Gastroesophageal sphincter (tissue), 4 donors: Measurements from ENCODE around the gene HOXA7. TPM values are rescaled to one million over a fixed set of nuclear protein-coding genes. Genes with fewer than 3 reads are reported as not detected.

Source experiments
- ATAC-seq: fragments of 150-250 bp; one replicate; pipeline ENCODE4 v1.9.1; 2016; ENCODE audit warnings: mild to moderate bottlenecking, moderate library complexity
- H3K27ac ChIP-seq, 4 donors: fragments of 200-600 bp; sonication (generic) in 3 of 4; 1 replicate in 3 of 4; 2 replicates in 1 of 4; pipeline ENCODE4 v1.5.1; 2016 to 2019
- H3K27me3 ChIP-seq: fragments of 200-600 bp; sonication (generic); one replicate; pipeline ENCODE4 v1.5.1; 2019
- H3K36me3 ChIP-seq, 2 donors: fragments of 200-600 bp; sonication (generic); one replicate each; pipeline ENCODE4 v1.5.1; 2019; ENCODE audit warnings: control low read depth in 1 of 2
- H3K4me1 ChIP-seq, 3 donors: fragments of 200-600 bp; sonication (generic); 1 replicate in 2 of 3; 2 replicates in 1 of 3; pipeline ENCODE4 v1.5.1; 2016 to 2019; ENCODE audit warnings: control low read depth in 2 of 3
- H3K4me3 ChIP-seq, 2 donors: fragments of 200-600 bp; sonication (generic); one replicate each; pipeline ENCODE4 v1.5.1; 2019; ENCODE audit warnings: mild to moderate bottlenecking in 1 of 2, moderate library complexity in 1 of 2
- H3K9me3 ChIP-seq, 3 donors: fragments of 200-600 bp; sonication (generic); one replicate each; pipeline ENCODE4 v1.5.1; 2017 to 2019; ENCODE audit warnings: control low read depth in 2 of 3
- EP300 ChIP-seq: sonication (generic); formaldehyde crosslinking; IDR thresholded peaks from one replicate; pipeline ENCODE4 v1.6.1; 2017; ENCODE audit warnings: antibody characterized with exemption, mild to moderate bottlenecking
- POLR2A ChIP-seq, 2 donors: fragments of 450-650 bp; IDR thresholded peaks; one replicate each; pipeline ENCODE4 v1.6.1; 2017; ENCODE audit warnings: antibody characterized with exemption in 2 of 2, mild to moderate bottlenecking in 2 of 2, moderate library complexity in 1 of 2
- POLR2AphosphoS5 ChIP-seq: sonication (generic); formaldehyde crosslinking; IDR thresholded peaks from one replicate; pipeline ENCODE4 v1.6.1; 2017; ENCODE audit warnings: antibody characterized with exemption
- WGBS, 2 donors: methylation state at CpG; one replicate each; pipeline ENCODE4 v1.1.5; 2018; ENCODE audit warnings: low coverage in 1 of 2; 5-methylcytosine and 5-hydroxymethylcytosine counted together
- total RNA-seq, 4 donors: library from RNA; depleted of rRNA; stranded (reverse); fragments of >200 nt; gene quantifications; one replicate each; pipeline ENCODE4 v1.1.0, GENCODE V29; 2016
- TF ChIP-seq, protein P1 (sequence below), 4 experiments: fragments of 200-600 bp in 2 of 4; fragments of 450-650 bp in 2 of 4; sonication (generic) in 1 of 4; IDR thresholded peaks; one replicate each; pipeline ENCODE4 v1.5.1; 2017 to 2019; ENCODE audit warnings: antibody characterized with exemption in 4 of 4, mild to moderate bottlenecking in 2 of 4, moderate library complexity in 2 of 4

Gene HOXA7
- total RNA-seq, 4 donors from 2014 or later, result 0.85 to 5.1 (median 1.4) TPM

DNA sequence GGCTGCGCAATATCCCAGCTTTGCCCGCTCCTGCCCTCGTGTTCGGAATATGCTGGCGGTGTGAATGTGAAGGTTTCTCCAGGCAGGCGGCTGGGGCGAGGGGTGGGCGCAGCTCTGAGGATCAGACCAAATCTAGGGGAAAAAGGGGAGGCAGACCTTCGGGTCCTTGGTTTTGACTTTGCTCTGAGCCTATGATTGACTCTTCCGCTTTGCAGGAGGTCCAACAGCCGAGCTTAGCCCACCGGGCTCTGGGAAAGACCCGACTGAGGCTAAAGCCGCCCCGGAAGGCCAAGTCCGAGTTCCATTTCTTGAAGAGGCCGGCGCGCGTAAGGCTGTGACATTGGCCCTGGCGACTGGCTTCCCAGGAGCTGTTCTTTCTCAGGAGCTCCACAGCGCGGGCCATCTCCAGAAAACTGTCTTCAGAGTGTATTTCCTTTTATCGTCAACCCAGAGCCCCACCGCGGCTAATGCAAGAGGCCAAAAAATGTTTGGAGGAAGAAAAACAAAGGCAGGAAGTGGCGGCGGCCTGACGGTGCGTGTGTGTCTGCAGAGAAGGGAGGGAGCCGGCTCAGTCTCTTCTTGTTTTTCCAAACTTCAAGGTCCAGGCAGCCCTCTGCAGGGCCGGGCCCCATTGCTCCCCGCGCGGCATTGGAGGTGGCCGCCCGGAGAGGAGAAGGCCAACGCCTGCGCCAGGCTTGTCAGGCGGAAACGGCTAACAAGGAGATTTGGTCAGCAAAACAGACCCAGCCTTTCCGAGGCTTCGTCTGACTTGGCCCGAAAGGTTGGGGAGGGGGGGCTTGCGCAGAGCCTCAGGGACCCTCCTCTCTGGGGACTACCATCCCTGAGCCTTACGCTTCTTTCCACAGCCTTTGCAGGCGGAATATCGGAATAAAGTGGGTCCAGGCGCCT is 32.2 kb upstream of the HOXA7 start:
- Histone ChIP-seq H3K4me3 (peak overlapping the region in 1 of 2 donors; percentile 22), H3K27ac (no peak overlapping the region), H3K27me3 (peaks cover 100% of the 10 kb centered on the region), H3K4me1 (peaks cover 0 to 64% (median 31%) of the 10 kb centered on the region in 3 donors), H3K36me3 (no peaks in the 10 kb centered on the region), H3K9me3 (no peaks in the 10 kb centered on the region)
- no peak for ATAC-seq
- TF ChIP-seq POLR2AphosphoS5 (no peak), POLR2A (IDR thresholded peaks at IDR 0.05) (no peak), EP300 (no peak)
- TF ChIP-seq, protein P1, sequence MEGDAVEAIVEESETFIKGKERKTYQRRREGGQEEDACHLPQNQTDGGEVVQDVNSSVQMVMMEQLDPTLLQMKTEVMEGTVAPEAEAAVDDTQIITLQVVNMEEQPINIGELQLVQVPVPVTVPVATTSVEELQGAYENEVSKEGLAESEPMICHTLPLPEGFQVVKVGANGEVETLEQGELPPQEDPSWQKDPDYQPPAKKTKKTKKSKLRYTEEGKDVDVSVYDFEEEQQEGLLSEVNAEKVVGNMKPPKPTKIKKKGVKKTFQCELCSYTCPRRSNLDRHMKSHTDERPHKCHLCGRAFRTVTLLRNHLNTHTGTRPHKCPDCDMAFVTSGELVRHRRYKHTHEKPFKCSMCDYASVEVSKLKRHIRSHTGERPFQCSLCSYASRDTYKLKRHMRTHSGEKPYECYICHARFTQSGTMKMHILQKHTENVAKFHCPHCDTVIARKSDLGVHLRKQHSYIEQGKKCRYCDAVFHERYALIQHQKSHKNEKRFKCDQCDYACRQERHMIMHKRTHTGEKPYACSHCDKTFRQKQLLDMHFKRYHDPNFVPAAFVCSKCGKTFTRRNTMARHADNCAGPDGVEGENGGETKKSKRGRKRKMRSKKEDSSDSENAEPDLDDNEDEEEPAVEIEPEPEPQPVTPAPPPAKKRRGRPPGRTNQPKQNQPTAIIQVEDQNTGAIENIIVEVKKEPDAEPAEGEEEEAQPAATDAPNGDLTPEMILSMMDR (IDR thresholded peaks at IDR 0.05), result no peak
- 4 to 5% methylated on average over 4 to 22 of the region's 49 CpGs for WGBS, 2 donors

DNA sequence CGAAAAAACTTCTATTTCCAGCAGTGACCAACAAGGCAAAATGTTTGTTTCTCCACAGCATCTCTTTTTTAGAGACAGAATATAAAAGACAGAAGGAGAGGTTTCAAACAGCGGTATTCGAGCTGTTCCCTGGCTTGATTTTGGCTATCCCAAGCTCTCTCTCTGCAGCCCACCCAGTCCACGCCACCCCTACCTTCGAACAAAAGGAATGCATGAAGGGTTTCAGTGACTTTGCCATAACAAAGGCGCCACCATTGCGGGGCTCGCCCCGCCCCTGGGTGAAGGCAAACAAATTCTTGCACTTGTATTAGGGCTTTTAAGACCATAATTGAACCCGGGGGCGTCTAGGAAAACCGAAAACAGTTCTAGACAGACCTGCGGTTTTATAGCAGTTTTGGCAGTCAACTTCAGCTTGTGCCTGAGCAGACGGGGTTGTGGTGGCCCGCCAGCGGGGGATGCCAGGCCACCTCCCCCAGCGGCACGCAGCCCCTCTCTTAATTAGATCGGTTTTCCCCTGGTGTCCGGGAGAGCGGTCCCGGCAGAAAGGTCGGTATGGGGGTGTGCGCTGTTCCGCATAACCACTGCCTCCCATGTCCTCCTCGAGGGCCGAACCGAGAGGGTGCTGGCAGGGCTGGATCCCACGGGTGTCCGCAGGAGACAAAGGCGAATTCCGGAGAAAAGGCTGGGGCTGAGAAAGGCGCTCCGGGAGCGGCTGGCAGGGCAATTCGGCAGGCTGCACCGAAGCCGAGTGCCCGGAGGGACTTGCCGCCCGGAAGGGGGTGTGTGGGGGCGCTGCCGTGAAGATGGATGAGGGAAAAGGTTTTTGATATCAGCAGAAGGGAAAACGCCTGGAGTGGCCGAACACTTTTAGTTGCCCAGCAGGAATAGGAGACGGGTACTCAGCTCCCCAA is 31.3 kb upstream of the HOXA7 start:
- WGBS, 2 donors, result 9% methylated on average over 8 to 20 of the region's 46 CpGs
- H3K9me3 ChIP-seq, result no peaks in the 10 kb centered on the region
- TF ChIP-seq POLR2AphosphoS5 (no peak), EP300 (no peak)
- no peaks in the 10 kb centered on the region for H3K36me3 ChIP-seq
- no peak for ATAC-seq
- H3K27ac ChIP-seq, result no peak overlapping the region
- peaks cover 100% of the 10 kb centered on the region for H3K27me3 ChIP-seq
- no peak overlapping the region for H3K4me3 ChIP-seq
- H3K4me1 ChIP-seq, result peaks cover 0 to 65% (median 24%) of the 10 kb centered on the region in 3 donors

DNA sequence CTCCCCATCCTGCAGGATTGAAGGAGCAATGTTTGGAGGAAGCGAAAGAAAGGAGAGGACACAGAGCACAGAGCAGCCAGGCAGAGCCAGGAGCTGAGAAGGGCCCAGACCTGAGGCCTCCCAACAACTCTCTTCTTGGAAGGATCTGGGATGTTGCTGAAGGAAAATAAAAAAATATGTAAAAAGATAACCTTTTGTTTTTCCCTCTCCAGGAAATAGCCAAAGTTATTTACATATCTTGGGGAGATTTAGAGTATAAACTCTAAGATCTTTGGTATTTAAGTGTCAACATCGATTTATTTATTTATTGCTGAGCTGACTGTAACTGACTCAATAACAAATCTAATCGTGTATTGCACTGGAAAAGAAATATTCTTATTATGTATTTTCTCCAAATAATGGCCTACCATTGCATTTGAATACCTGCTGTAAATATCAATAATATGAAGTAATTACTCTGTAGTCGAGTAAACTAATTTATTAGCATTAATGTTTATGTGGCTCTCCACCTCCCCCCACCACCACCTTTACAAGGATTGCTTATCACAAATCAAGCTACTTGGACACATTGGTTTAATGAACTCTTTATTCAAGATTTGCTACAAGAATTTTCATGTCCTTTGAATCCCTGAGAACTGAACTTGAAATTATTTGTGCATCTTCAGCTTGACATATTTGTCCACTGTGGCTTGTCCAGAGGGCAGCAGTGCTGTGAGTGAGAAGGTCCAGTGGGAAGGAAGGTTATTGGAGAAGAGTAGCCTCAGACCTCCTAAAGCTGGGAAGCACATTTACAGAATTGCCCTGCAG is 30.4 kb upstream of the HOXA7 start:
- no peaks in the 10 kb centered on the region for H3K9me3 ChIP-seq
- no peak for ATAC-seq
- no peak overlapping the region for H3K4me3 ChIP-seq
- H3K36me3 ChIP-seq, result no peaks in the 10 kb centered on the region
- 21 to 25% methylated on average over 4 of the region's 4 CpGs for WGBS, 2 donors
- TF ChIP-seq, protein P1 (IDR thresholded peaks at IDR 0.05), result no peak
- no peak for TF ChIP-seq EP300
- no peak for TF ChIP-seq POLR2AphosphoS5
- TF ChIP-seq POLR2A (IDR thresholded peaks at IDR 0.05), result no peak
- peaks cover 100% of the 10 kb centered on the region for H3K27me3 ChIP-seq
- no peak overlapping the region for H3K27ac ChIP-seq
- H3K4me1 ChIP-seq, result peaks cover 0 to 57% (median 18%) of the 10 kb centered on the region in 3 donors

DNA sequence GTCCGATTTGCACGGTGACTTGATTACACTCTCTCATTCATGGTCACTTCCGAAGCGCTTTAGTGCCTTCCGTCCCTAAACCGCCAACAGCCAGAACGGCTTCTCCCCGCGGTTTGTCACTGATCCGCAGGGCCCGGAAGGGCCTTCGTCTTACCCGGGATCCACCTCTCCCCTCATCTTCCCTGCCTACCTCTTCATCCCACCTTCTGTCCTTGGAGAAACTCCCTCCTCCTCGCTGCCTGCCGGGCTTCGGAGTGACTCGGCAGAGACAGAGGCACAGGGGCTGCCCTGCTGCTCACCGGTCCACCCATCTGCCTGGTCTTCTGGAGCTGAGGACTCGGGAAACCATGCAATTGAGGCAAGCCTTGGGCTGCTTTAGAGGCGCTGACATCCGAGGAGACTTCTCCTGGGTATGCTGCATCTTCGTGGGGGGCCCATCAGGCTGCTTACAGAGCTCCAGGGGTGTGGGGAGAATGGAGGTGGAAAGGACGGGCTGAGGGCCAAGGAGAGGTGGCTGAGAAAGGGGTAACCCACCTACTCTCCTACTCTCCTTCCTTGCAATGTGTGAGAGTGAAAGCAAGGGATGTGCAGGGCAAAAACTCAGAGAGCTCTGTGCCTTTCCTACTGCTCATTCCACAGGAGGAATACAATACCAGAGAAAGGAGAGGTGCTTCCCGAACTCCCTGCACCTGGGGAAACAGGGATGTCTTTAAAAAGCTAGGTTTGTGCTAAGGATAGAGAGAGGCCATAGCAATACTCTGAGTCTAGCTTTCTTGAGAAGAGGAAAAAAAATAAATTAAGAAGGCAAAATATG is 29.6 kb upstream of the HOXA7 start:
- H3K27ac ChIP-seq, result no peak overlapping the region
- no peaks in the 10 kb centered on the region for H3K36me3 ChIP-seq
- H3K4me1 ChIP-seq, result peaks cover 0 to 56% (median 18%) of the 10 kb centered on the region in 3 donors
- H3K9me3 ChIP-seq, result no peaks in the 10 kb centered on the region
- ATAC-seq, result no peak
- WGBS, 2 donors, result 10 to 11% methylated on average over 10 to 16 of the region's 24 CpGs
- TF ChIP-seq, protein P1 (IDR thresholded peaks at IDR 0.05), result no peak
- TF ChIP-seq EP300 (no peak), POLR2A (IDR thresholded peaks at IDR 0.05) (no peak), POLR2AphosphoS5 (no peak)
- peaks cover 100% of the 10 kb centered on the region for H3K27me3 ChIP-seq
- H3K4me3 ChIP-seq, result no peak overlapping the region
